ENCODE results near the gene RPS6KB2. TPM values are rescaled to one million over a fixed set of nuclear protein-coding genes. Genes with fewer than 3 reads are reported as not detected.

The RPS6KB2 gene
- total and polyA plus RNA-seq, 12 donors = 36.6 to 111 (median 50.0) TPM

GRCh38 chr11:67405196-67405567 is 23.1 kb upstream of the RPS6KB2 start:
- TF ChIP-seq CTCF (IDR thresholded peaks at IDR 0.05) (no peak), POLR2A (IDR thresholded peaks at IDR 0.05) (no peak)
- Histone ChIP-seq H3K27me3 (peaks cover 15% of the 10 kb centered on the region), H3K9me3 (replicated peaks in 1 of 3) (no peaks in the 10 kb centered on the region), H3K4me3 (no peak overlapping the region), H3K36me3 (replicated peaks in 1 of 2) (no peaks in the 10 kb centered on the region), H3K27ac (no peak overlapping the region), H3K4me1 (replicated peaks in 1 of 2) (peaks cover 10 to 16% of the 10 kb centered on the region in 2 donors)
- 90 to 96% (median 93%) methylated on average over 5 to 6 of the region's 6 CpGs; no CpG with 5 or more reads in 1 of the 4 donors for WGBS, 4 donors
- DNase-seq = no peak
- intact Hi-C loops (cut with DNase I) = loop anchor here in 1 of 2 donors (5.0 kb wide), 1 partner anchor 102 kb away; the partner anchor contains the start of genes CDK2AP2 and PITPNM1

- H3K27ac ChIP-seq = no peak overlapping the region
- no peaks in the 10 kb centered on the region for H3K36me3 ChIP-seq (replicated peaks in 1 of 2)
- intact Hi-C loops (cut with DNase I) = loop anchor here in 1 of 2 donors (5.0 kb wide), 1 partner anchor 101 kb away; the partner anchor contains the start of genes CDK2AP2 and PITPNM1
- H3K9me3 ChIP-seq (replicated peaks in 1 of 3) = no peaks in the 10 kb centered on the region
- WGBS, 4 donors = 76 to 100% (median 86%) methylated on average over 2 to 9 of the region's 9 CpGs
- H3K4me1 ChIP-seq (replicated peaks in 1 of 2) = peaks cover 3 to 9% of the 10 kb centered on the region in 2 donors
- peak in 1 of 7 donors; percentile 28 for DNase-seq
- TF ChIP-seq POLR2A (IDR thresholded peaks at IDR 0.05) (no peak), CTCF (IDR thresholded peaks at IDR 0.05) (no peak)
- peaks cover 19% of the 10 kb centered on the region for H3K27me3 ChIP-seq
- H3K4me3 ChIP-seq = no peak overlapping the region
These were observed 22.5 kb upstream of the RPS6KB2 start for GRCh38 chr11:67405688-67406339.

GRCh38 chr11:67406420-67406968 is 21.8 kb upstream of the RPS6KB2 start:
- intact Hi-C loops (cut with DNase I) = loop anchor here in 1 of 2 donors (5.0 kb wide), 1 partner anchor 101 kb away; the partner anchor contains the start of genes CDK2AP2 and PITPNM1
- WGBS, 4 donors = 83 to 88% (median 85%) methylated on average over 2 to 18 of the region's 18 CpGs

More at GRCh38 chr11:67406420-67406968, 21.8 kb upstream of the RPS6KB2 start:
- Histone ChIP-seq H3K36me3 (replicated peaks in 1 of 2) (no peaks in the 10 kb centered on the region), H3K4me1 (replicated peaks in 1 of 2) (peaks cover 0 to 7% of the 10 kb centered on the region in 2 donors), H3K9me3 (replicated peaks in 1 of 3) (no peaks in the 10 kb centered on the region), H3K4me3 (no peak overlapping the region), H3K27me3 (peaks cover 24% of the 10 kb centered on the region), H3K27ac (no peak overlapping the region)
- TF ChIP-seq POLR2A (IDR thresholded peaks at IDR 0.05) (no peak), CTCF (IDR thresholded peaks at IDR 0.05) (no peak)
- no peak for DNase-seq
